ENCODE measurements around the gene EFCAB6.

The EFCAB6 gene

DNA sequence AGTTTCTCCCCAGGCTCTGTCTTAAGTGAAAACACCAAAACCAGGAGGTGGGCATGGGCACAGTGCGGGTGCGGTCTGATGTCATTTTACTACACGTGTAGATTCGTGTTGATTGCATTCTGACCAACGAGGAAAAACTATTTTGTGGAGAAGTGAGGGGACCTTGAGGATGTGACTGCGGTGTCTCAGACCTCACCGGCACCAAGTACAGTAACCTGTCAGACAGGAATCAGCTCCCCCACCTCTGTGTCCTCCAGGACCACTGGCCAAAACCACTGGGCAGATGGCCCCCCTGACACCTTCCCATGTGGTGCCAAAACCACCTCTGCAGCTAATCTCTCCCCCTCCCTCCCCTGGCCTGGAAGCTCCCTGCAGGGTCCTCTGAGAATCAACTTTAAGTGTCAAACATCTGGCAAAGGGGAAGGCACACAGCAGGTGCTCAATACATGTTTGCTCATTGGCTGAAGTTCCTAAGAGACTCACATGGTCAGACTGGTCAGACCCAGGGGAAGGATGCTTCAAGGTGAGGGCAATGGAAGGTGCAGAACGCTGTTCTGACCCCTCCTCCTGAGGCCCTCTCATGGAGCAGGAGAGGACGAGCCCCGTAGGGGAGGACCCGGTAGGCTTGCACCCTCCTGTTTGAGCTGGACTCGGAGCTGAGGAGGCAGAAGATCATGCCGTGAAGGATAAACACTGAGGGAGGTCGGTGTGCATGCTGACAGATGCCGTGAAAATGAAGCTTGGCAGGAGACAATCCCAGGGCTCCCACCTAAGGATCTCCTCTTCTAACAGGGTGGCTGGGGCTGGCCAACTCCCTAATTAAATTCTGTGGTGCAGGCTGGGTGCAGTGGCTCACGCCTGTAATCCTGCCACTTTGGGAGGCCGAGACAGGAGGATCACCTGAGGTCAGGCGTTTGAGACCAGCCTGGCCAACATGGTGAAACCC, 270.4 kb downstream of the EFCAB6 start:
- no peak for DNase-seq

DNA sequence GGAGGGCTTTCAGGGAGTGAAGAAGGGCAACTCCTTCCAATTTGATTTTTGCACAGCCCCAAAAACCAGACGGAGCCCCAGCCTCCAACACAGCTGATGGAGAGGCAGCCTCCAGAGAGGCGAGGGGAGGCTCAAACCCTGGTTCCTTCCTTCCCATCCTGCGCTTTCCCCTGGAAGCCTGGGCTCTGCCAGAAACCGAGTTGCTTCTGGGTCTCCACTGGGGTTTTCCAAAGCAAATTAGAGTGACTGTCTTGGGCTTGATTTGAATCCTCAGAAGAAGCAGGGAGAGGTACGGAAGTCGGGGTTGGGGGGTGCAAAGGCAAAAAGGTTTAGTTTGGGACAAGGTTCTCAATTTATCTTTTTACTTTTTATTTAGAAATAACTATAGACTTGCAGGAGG, 271.1 kb downstream of the EFCAB6 start:
- DNase-seq = no peak

DNA sequence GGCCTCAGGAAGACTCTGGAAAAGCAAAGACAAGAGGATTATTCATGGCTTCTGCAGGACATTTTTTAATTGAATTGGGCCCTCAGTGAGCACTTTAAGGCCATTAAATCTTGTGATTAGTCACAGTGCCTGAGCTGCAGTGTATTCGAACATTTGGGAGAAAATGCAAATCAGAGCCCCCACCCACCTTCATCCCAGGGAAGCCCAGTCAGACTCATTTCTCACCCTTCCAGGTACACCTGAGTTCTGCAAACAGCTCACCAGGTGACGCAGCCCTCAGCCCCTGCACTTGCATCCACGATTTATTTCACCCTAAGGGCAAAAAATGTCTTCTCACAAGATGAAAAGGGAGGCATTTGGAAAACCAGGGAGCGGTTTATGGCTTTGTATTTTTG, 271.6 kb downstream of the EFCAB6 start:
- DNase-seq = no peak

DNA sequence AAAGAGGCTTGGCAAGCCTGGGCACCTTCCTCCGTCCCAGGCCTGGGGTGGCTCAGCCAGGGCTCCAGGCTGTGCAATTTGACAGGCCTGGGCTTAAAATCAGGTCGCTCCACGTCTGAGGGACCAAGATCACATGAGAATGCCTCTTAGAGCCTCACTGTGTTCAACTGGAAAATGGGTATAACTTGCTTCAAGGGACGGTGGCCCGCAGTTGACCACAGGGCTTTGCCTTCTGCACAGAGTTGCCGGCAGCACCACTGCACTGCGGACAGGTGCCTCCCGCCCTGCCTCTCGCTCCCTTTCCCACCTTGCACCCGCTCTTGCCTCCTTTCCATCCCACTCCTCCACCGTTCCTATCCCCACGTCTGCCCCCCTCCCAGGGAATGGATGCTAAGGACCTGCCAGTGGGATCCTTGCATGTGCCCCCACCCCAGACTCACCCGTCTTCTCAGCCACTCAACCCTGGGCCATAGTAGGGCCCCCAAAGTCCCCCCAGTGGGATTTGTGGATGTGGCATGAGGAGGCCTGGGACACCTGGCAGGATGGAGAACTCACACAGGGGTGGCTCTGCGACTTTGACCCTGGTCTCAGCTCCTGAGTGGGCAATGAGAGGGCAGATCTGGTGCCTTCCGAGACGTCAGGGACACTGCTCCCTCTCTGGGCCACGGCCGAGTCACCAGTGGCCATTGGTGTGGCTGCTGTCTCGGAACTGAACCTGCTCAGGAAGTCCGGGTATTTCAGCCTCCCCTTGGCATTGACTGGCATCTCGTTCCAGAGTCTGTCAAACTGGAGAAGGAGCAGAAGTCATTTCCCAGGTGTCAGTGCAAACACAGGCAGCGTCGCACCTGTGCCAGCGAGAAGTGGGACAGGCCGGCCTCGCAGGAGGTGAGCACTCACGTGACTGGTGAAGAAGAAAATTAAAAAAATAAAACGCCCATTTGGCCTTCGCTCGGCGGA, 272.3 kb downstream of the EFCAB6 start:
- no peak for DNase-seq

DNA sequence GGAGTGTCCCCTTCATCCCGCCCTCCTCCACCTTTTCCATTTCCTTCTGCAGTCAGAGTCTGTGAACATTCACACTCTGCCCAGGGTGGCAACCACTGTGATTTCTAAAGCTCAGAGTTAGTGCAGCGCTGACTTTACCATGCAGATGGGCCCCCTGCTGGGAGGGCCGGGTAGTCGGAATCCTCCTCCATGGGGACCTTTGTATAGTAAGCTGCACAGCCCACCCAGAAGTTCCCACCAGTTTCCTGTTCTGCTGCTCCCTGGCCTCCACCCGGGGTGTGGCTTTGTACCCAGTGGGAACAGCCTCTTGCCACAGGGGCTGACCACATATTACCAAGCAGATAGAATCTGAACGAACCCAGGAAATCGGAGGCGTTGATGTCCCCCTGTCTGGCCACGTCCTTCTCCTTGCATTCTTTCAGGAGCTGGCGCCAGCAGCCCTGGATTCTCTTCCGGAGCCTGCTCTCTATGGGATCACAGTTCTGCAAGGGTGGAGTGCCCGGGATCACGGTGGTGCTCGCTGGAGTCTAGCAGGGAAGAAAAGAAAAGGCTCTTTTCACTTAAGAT, 275.0 kb downstream of the EFCAB6 start:
- peak in 2 of 4 experiments; percentile 5 to 6 for DNase-seq

DNA sequence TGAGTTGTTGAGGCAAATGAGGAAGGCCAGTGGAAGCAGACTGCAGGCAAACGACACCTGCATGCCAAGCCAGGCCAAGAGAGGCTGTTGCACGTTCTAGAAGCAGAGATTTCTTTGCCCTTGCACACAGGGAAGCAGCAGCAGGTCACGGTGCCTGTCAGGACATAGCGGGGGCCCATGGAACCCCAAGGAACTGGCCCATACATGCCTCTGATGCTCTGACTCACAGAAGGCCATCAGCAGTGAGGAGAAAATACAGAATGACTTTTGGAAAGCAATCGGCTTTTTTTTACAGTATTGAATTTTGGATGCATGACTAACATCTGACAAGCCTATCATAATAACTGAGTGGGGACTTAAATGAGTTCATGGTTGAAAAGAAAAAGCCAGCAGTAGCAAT, 276.4 kb downstream of the EFCAB6 start:
- DNase-seq = no peak

DNA sequence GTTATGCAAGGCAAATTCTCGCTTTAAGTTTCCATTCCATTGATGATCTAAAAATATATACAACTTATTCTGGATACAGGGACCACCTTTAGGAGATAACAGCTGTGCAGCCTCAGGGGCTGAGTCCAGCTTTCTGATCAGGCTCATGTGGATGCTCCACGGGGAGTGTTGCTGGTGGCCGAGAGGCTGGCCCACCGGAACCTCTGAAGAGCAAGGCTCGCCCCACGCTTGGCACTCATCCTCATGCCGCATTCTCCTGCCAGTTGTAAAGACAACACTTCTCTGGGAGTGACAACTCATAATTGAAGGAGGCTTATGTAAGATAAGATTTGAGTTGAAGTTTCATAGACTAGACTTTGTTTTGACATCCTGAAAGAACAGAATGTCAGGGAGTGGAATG, 276.8 kb downstream of the EFCAB6 start:
- DNase-seq = no peak

DNA sequence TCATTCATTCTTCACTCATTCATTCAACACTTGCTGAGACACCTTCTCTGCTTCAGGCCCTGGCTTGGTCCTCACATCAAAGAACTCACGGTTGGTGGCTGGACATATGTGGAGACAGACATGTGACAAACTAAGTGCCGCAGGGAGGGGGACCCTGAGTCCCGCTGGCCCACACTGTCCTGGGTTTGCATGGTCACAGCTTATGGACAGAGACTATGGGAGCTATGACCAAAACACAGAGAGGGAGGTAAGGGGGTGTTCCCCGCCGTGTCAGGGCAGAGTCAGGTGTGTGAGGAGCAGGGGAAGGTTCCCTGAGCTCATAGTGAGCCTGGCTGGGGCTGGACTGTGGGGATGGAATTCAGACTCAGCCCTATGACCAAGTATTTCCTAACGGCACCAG, 277.2 kb downstream of the EFCAB6 start:
- no peak for DNase-seq

DNA sequence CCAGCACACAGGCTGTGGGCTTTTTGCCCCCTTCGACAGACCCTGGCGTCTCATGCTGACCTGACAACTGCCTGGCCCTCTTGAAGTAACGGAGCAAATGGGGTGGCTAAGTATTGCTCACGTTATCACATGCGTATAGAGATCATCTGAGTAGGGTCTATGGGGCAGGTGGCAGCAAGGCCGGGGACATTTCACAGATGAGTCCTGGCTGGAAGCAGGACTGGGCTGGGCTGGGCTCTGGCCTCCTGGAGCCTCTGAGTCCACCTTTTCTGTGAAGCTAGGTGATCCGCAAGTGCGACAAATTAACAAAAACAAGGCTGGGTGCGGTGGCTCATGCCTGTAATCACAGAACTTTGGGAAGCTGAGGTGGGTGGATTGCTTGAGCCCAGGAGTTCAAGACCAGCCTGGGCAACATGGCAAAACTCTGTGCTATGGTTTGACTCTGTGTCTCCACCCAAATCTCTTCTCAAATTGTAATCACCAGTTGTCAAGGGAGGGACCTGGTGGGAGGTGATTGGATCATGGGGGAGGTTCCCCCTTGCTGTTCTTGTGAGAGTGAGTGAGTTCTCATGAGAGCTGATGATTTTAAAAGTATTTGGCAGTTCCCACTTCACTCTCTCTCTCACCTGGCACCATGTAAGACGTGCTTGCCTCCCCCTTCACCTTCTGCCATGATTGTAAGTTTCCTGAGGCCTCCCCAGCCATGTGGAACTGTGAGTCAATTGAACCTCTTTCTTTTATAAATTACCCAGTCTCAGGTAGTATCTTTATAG, 278.3 kb downstream of the EFCAB6 start:
- no peak for DNase-seq

DNA sequence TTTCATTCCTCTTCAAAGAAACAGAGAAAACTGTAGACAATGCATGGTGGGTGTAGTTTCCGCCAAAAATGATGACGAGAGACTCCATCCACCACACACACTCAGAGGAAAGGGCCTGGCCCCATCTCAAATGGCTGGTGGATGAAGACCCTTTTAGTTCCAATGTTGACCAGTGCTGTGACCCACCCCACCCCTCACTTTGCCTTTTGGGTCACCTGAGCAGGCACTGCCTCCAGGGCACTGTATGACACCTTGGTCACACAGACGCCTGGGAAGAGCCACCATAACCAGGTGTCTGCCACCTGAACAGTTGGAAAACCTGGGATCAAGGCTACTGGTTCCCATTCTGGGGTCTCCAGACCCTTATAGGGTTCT, 279.0 kb downstream of the EFCAB6 start:
- no peak for DNase-seq

DNA sequence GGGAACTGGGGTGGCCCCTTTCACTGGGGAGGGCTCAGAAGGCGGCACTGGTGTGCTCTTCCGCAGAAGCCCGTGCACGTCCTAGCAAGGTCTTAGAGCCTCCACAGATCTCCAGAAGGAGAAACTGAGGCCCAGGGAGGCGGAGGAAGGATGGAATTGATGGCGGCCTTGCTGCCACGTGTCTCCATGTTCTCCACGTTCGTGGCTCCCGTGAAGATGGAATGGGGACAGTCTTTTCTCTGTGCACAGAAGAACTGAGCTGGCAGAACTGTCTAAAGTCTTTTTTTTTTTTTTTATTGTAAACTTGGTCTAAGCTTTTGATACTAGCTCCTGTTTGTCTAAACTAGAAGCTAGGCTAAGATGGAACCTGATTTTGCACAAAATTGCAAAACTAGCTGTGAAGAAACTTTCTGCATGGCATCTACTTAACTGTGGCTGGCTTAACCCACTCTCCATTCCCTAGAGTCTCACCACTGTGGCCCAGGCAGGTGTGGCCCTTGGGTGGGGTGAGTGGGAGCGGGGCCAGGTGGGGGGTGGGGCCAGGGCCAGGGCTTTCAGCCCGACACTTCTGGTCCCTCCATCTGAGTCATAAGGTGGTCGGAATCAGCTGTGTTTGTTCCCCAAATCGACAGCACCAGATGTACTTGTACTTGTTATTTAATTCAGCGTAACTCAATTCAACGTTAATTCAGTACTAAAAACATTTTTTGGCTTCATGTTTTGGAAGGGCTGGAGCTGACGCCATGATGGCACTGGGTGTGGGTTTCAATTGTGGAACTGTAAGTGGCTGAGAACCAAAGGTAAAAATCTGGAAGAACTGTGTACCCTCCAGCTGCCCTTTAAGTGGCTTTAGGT, 279.6 kb downstream of the EFCAB6 start:
- DNase-seq = no peak

DNA sequence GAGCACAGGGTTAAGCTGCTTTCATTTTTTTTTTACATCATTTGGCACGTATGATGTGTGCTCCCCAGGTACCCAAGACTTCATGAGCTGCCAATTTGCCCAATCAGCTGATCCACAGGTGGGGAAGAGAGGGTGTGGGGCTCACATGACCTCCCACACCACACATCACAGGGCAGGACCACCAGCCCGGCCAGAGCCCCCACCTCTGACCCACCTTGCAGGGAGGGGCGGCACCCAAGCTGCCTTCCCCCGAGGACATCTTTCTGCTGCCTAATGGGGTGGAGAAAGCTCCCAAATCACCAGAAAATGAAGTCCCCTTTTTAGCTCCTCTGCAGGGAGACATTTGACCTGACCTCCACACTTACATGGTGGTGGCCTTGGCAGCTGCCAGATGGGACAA, 280.5 kb downstream of the EFCAB6 start:
- DNase-seq = no peak

DNA sequence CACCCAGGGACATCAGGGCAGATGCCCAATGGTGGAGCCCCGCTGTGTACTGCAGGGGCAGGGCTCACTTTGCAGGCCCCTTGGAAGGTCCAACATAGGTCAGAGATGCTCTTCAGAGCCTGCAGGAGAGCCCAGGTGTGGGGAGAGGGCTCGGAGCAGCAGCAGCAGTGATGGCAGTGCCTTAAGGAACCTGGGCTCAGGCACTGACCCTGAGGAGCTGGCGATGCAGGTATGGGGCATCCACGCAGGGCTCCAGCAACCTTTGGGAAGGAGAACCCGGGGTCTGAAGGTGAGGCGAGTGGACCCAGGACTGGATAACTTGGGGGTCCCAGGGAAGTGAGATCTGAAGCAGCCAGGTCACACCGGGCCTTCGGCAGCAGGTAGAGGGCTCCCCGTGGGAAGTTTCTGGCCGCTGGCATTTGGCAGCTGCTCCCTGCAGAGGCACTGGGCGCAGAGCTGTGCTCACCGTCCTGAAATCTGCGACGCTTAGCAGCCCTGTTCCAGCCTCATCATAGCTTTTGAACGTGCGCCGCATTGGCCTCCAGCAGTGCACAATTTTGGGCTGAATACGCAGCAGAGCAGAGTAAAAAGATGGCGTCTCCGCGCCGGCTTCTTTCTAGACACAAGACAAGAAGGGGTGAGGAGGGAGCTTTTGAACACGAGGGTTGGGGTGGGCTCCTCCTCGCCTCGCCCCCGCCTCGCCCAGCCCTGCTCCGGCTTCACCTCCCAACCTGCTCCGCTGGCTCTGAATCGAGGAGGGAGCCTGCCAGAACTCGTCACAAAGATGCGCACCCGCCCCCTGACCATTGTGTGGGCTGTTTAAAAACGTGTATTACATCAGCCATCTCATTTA, 281.5 kb downstream of the EFCAB6 start:
- DNase-seq = no peak

DNA sequence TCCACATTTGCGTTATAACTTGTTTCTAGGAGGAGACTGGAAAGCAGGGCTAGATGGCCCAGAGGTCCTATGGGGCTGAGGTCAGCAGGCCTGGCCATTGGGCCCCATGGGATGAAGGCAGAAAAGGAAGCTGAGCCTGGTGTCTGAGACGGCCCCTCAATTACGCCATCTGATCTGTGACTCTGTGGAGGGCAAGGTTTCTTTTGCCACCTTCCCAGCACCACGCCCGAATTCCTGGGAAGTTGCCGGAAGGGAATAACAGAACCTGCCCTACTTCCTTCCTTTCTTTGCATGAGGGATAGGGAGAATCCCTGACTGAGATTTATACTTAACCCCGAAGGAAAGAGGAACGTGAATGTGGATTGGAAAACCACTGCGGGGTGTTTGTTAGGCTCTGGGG, 282.2 kb downstream of the EFCAB6 start:
- no peak for DNase-seq

DNA sequence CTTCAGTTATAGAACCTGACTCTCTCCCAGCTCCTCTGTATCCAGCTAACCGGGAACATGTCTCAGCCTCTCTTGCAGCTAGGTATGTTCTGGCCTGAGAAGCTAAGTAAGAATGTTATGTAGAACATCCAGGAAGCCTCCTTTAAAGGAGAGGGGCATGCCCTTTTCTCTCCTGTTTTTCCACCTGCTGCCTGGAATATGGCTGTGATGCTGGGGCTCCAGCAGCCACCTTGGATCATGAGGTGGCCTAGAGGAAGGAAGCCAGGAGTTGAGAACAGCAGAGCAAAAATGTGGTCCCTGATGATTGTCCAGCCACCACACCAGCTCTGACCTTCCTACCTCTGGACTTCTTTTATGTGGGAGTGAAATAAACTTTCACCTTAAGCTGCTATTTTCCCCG, 282.6 kb downstream of the EFCAB6 start:
- DNase-seq = no peak

DNA sequence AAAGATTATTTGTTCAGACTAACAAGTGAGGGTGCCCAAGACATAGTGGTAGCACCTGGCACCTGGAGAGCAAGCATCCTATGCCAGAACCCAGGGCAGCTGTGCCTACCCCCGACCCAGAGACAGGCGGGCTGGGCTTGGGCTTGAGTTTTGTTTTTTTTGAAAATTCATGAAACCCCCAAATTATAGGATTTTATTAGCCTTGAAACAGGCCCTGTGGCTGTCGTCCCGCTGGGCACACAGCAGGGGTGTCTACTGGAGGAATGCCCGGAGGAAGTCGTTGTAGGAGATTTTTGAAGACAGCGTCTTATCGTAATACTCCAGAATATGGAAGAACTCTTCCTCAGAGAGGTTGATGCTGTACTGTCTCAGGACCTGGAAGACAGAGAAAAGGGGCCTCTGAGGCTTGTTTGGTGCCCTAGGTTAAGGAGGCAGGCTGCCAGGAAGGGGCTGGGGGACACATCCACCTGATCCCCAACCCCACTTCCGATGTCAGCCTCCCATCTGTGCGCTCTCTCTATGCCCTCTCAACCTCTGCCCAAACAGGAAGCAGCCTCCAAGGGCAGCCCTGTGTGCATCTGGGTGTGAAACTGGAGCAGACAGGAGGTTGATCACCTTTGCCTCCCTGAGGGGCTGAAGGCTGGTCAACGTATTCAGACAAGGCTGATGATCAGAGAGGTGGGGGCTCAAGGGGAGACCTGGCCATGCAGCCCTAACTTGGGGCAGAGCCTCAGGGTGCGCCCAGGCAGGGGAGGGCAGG, 283.3 kb downstream of the EFCAB6 start:
- no peak for DNase-seq

DNA sequence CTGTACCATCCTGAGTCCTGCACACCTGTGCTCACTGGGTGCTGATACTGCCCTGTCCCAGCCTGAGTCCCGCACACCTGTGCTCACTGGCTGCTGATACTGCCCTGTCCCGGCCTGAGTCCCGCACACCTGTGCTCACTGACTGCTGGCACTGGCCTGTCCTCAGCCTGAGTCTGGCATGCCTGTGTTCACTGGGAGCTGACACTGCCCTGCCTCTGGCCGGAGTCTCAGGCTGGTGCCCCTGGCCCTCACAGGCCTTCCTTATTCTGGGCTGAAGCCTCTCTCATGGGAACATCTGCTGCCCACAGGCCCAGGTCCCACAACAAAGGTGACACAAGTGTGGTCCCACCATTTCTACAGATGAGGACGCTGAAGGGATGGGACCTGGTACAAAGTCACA, 285.2 kb downstream of the EFCAB6 start:
- no peak for DNase-seq

DNA sequence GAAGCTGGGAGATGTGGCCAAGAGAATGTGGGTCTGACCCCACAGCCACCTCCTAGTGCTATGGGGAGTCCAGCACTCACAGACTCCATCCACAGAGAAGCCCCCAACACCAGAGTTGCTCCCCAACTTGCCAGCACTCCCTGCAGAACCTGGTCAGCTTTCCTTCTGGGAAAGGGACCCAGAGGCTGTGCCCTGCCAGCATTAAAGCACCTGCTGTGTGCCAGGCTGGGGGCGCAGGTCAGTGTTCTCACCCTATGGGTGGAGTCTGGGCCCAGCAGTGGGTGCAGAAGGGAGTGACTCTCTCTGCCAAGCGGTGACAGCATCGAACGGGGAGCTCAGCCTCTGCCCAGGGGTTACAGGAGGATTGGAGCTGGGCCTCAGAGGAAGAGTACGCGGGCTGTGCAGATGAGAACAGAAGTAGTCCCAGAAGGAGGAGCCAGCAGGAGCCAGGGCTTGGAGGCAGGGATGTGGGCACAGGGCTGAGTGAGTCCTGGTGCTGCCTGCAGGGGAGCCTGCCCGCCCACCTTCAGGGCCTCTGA, 285.9 kb downstream of the EFCAB6 start:
- DNase-seq = no peak

DNA sequence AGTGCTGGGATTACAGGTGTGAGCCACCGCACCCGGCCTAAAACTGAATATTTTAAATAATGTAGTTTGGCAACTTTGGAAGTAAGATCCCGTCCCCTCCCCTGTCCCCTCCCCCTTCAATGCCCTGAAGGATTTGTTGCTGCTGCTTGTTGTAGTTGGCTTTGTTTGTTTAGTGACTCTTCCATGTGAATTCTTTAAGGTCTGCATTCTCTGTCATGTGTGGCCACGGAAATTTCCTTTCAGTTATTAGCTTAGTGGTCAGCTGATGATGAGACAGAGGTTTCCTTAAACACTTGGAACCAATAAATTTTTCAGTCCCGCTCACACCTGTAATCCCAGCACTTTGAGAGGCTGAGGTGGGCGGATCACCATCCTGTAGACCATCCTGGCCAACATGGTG, 290.4 kb downstream of the EFCAB6 start:
- DNase-seq = no peak
